ENCODE data around the gene UPF1. TPM values are rescaled to one million over a fixed set of nuclear protein-coding genes. Genes with fewer than 3 reads are reported as not detected.

The UPF1 gene
- total and polyA plus RNA-seq, 2 of the 13 experiments (the other 11 are each of a cell fraction or from before 2014, with no cell fraction given): 16.9 to 41.8 TPM

DNA sequence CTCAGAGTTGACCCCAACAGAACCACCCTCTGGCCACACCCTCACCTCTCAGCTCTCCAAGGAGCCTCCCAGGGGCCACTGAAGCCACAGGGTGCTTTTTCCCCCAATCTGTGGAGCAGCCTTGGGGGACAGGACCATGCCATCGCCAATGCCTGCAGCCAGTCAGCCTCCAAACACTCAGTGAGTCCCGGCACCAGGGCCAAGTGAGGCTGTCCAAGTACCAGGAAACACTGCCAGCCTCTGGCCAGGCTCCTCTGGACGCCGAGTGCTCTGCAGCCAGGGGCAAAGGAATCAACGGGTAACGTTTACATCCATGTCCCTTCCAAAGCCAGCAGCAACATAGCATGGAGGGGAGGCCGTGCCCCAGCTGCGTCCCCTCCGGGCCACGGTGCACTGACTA, 31.1 kb upstream of the UPF1 start:
- FAIRE-seq: no peak
- intact Hi-C loops (cut with micrococcal nuclease; ENCODE audit: unreplicated experiment) (no loop called here), in situ Hi-C loops (cut with HindIII; ENCODE audit: extremely low pct_ligation_motif_present, low pct_unique_long_range_greater_than_20kb) (no loop called here)
- no peak overlapping the region for H3K4me3 ChIP-seq (replicated peaks in 1 of 3; ENCODE audit: insufficient read depth in 1 of 3, low read depth in 2 of 3, low read length in 3 of 3)
- peaks cover 0 to 12% of the 10 kb centered on the region in 2 experiments; a peak in 2 of 5 replicates for H3K27me3 ChIP-seq (ENCODE audit: control insufficient read depth in 1 of 2, insufficient read depth in 2 of 2, low read length in 2 of 2)
- no peak for DNase-seq (ENCODE audit: low spot score)
- H3K9ac ChIP-seq (ENCODE audit: insufficient read depth, low read depth, low read length): no peak overlapping the region
- H4K20me1 ChIP-seq (ENCODE audit: insufficient read depth, low read length): no peaks in the 10 kb centered on the region
- no peaks in the 10 kb centered on the region for H3K9me3 ChIP-seq (ENCODE audit: low read length)
- TF ChIP-seq RXRB (CRISPR knock-in tag; IDR thresholded peaks at IDR 0.05; ENCODE audit: borderline replicate concordance) (no peak), ZNF44 (CRISPR knock-in tag; IDR thresholded peaks at IDR 0.05) (no peak), RARG (CRISPR knock-in tag; IDR thresholded peaks at IDR 0.05; ENCODE audit: low read depth) (no peak), RNF2 (conservative IDR thresholded peaks at IDR 0.05; ENCODE audit: low read depth) (no peak), ZFY (CRISPR knock-in tag; IDR thresholded peaks at IDR 0.05) (no peak), MBD4 (IDR thresholded peaks at IDR 0.05; ENCODE audit: borderline replicate concordance, low read length) (no peak), ZNF121 (CRISPR knock-in tag; IDR thresholded peaks at IDR 0.05) (no peak), KDM1A (CRISPR knock-in tag; IDR thresholded peaks at IDR 0.05) (no peak)
- TF ChIP-seq, protein P1, sequence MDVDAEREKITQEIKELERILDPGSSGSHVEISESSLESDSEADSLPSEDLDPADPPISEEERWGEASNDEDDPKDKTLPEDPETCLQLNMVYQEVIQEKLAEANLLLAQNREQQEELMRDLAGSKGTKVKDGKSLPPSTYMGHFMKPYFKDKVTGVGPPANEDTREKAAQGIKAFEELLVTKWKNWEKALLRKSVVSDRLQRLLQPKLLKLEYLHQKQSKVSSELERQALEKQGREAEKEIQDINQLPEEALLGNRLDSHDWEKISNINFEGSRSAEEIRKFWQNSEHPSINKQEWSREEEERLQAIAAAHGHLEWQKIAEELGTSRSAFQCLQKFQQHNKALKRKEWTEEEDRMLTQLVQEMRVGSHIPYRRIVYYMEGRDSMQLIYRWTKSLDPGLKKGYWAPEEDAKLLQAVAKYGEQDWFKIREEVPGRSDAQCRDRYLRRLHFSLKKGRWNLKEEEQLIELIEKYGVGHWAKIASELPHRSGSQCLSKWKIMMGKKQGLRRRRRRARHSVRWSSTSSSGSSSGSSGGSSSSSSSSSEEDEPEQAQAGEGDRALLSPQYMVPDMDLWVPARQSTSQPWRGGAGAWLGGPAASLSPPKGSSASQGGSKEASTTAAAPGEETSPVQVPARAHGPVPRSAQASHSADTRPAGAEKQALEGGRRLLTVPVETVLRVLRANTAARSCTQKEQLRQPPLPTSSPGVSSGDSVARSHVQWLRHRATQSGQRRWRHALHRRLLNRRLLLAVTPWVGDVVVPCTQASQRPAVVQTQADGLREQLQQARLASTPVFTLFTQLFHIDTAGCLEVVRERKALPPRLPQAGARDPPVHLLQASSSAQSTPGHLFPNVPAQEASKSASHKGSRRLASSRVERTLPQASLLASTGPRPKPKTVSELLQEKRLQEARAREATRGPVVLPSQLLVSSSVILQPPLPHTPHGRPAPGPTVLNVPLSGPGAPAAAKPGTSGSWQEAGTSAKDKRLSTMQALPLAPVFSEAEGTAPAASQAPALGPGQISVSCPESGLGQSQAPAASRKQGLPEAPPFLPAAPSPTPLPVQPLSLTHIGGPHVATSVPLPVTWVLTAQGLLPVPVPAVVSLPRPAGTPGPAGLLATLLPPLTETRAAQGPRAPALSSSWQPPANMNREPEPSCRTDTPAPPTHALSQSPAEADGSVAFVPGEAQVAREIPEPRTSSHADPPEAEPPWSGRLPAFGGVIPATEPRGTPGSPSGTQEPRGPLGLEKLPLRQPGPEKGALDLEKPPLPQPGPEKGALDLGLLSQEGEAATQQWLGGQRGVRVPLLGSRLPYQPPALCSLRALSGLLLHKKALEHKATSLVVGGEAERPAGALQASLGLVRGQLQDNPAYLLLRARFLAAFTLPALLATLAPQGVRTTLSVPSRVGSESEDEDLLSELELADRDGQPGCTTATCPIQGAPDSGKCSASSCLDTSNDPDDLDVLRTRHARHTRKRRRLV (CRISPR knock-in tag; IDR thresholded peaks at IDR 0.05): no peak
- no peaks in the 10 kb centered on the region for H3K36me3 ChIP-seq (replicated peaks in 1 of 2; ENCODE audit: control insufficient read depth in 1 of 2, insufficient read depth in 2 of 2, low read length in 2 of 2)
- CTCF ChIA-PET (ENCODE audit: low intra/inter-chr PET ratio, low total read pairs): no interaction called here
- BruUV-seq (replicated peaks): no TSS peak
- no peak for ATAC-seq
- H3K27ac ChIP-seq (ENCODE audit: extremely low read length, insufficient read depth, low read length): no peak overlapping the region
- 54% methylated on average over 3 of the region's 10 CpGs for WGBS (ENCODE audit: low lambda C conversion rate)
- no peaks in the 10 kb centered on the region for H3K79me2 ChIP-seq (ENCODE audit: insufficient read depth, low read length)
- peaks cover 76% of the 10 kb centered on the region for H3K4me1 ChIP-seq (ENCODE audit: insufficient read depth, low read length)
- POLR2A ChIA-PET: no interaction called here
- H3K4me2 ChIP-seq (ENCODE audit: low read depth, low read length): no peak overlapping the region
- no peak overlapping the region for H2AFZ ChIP-seq (ENCODE audit: low read length)

Data from HepG2 (cell line).